Upper lobe of right lung (tissue), 1 donor: ENCODE measurements around the gene CDK5RAP2. TPM values are rescaled to one million over a fixed set of nuclear protein-coding genes. Genes with fewer than 3 reads are reported as not detected.

Source experiments
- ATAC-seq: fragments of 200-7000 bp; cut with Tn5 transposase; one replicate; pipeline ENCODE4 v1.9.1; 2020; ENCODE audit warnings: mild to moderate bottlenecking, moderate library complexity
- DNase-seq: peaks from one replicate; pipeline ENCODE4 v3.0.0-alpha.2; 2020
- H3K27ac ChIP-seq: fragments of 200-600 bp; one replicate; pipeline ENCODE4 v1.8.0; 2022
- H3K27me3 ChIP-seq: fragments of 200-600 bp; one replicate; pipeline ENCODE4 v1.8.0; 2022; ENCODE audit warnings: mild to moderate bottlenecking
- H3K36me3 ChIP-seq: fragments of 200-600 bp; one replicate; pipeline ENCODE4 v1.8.0; 2022
- H3K4me1 ChIP-seq: fragments of 200-600 bp; one replicate; pipeline ENCODE4 v1.8.0; 2022
- H3K4me3 ChIP-seq: fragments of 200-600 bp; one replicate; pipeline ENCODE4 v1.8.0; 2022; ENCODE audit warnings: mild to moderate bottlenecking
- H3K9me3 ChIP-seq: fragments of 200-600 bp; one replicate; pipeline ENCODE4 v1.8.0; 2022
- CTCF ChIP-seq: fragments of 200-600 bp; IDR thresholded peaks from one replicate; pipeline ENCODE4 v1.8.0; 2022; ENCODE audit warnings: antibody characterized with exemption
- intact Hi-C: fragments of 100-400 bp; cut with DNase I; formaldehyde crosslinking; loops from one replicate; pipeline ENCODE4 v1.11.0; 2022
- total RNA-seq: library from RNA; stranded (reverse); fragmentation: NEBNext Ultra II Directional; extraction: Animal tissue kit (Norgen Biotek cat#: 25700); gene quantifications from one replicate; pipeline ENCODE4 v1.2.1, GENCODE V29; 2021
- donor health status: DM: no; HTN: yes; CAD: no; lungs with severe emphysema.

The CDK5RAP2 gene
- total RNA-seq, 1 donor from 2014 or later, result 54.2 TPM

- Histone ChIP-seq H3K9me3 (no peaks in the 10 kb centered on the region), H3K4me3 (no peak overlapping the region), H3K4me1 (no peaks in the 10 kb centered on the region), H3K36me3 (peaks cover 52% of the 10 kb centered on the region), H3K27ac (no peak overlapping the region), H3K27me3 (no peaks in the 10 kb centered on the region)
- no peak for ATAC-seq
- intact Hi-C loops, result no loop called here
- TF ChIP-seq CTCF, result no peak
- no peak for DNase-seq
Measured at GRCh38 chr9:120612218-120612617, 32.3 kb upstream of the CDK5RAP2 start.

- Histone ChIP-seq H3K27ac (no peak overlapping the region), H3K36me3 (peaks cover 57% of the 10 kb centered on the region), H3K4me1 (no peaks in the 10 kb centered on the region), H3K9me3 (no peaks in the 10 kb centered on the region), H3K4me3 (no peak overlapping the region), H3K27me3 (no peaks in the 10 kb centered on the region)
- ATAC-seq (no peak), DNase-seq (no peak)
- no peak for TF ChIP-seq CTCF
- intact Hi-C loops, result no loop called here
Measured at GRCh38 chr9:120611690-120612068, 31.7 kb upstream of the CDK5RAP2 start.

GRCh38 chr9:120610975-120611689, 31.2 kb upstream of the CDK5RAP2 start:
- intact Hi-C loops, result no loop called here
- H3K27me3 ChIP-seq, result no peaks in the 10 kb centered on the region
- no peaks in the 10 kb centered on the region for H3K9me3 ChIP-seq

GRCh38 chr9:120609636-120610035, 29.7 kb upstream of the CDK5RAP2 start:
- no peak for TF ChIP-seq CTCF
- intact Hi-C loops, result no loop called here
- no peak for ATAC-seq
- H3K36me3 ChIP-seq, result peaks cover 65% of the 10 kb centered on the region
- DNase-seq, result no peak
- no peak overlapping the region for H3K4me3 ChIP-seq
- no peak overlapping the region for H3K27ac ChIP-seq
- no peaks in the 10 kb centered on the region for H3K9me3 ChIP-seq
- no peaks in the 10 kb centered on the region for H3K4me1 ChIP-seq
- H3K27me3 ChIP-seq, result no peaks in the 10 kb centered on the region

More at GRCh38 chr9:120610975-120611689, 31.2 kb upstream of the CDK5RAP2 start:
- DNase-seq (no peak), ATAC-seq (no peak)
- Histone ChIP-seq H3K27ac (no peak overlapping the region), H3K36me3 (peaks cover 63% of the 10 kb centered on the region), H3K4me1 (no peaks in the 10 kb centered on the region), H3K4me3 (no peak overlapping the region)
- peak; percentile 18 for TF ChIP-seq CTCF

- DNase-seq (no peak), ATAC-seq (no peak)
- Histone ChIP-seq H3K9me3 (no peaks in the 10 kb centered on the region), H3K36me3 (peaks cover 57% of the 10 kb centered on the region), H3K27me3 (no peaks in the 10 kb centered on the region), H3K4me3 (no peak overlapping the region), H3K27ac (no peak overlapping the region), H3K4me1 (no peaks in the 10 kb centered on the region)
- no peak for TF ChIP-seq CTCF
- intact Hi-C loops, result no loop called here
Measured at GRCh38 chr9:120608421-120608820, 28.5 kb upstream of the CDK5RAP2 start.

GRCh38 chr9:120603591-120603990, 23.6 kb upstream of the CDK5RAP2 start:
- H3K36me3 ChIP-seq, result peaks cover 39% of the 10 kb centered on the region
- no peak for DNase-seq
- ATAC-seq, result no peak
- no peak overlapping the region for H3K4me3 ChIP-seq
- no peaks in the 10 kb centered on the region for H3K27me3 ChIP-seq
- TF ChIP-seq CTCF, result no peak
- H3K27ac ChIP-seq, result no peak overlapping the region
- intact Hi-C loops, result no loop called here
- no peaks in the 10 kb centered on the region for H3K4me1 ChIP-seq
- no peaks in the 10 kb centered on the region for H3K9me3 ChIP-seq
